ENCODE measurements around the gene DCPS. TPM values are rescaled to one million over a fixed set of nuclear protein-coding genes. Genes with fewer than 3 reads are reported as not detected.

Gene DCPS
- total RNA-seq, 1 experiment from 2014 or later: 26.2 TPM

- ChIA-PET CTCF (interaction anchor here (0.9 to 1.4 kb wide), 2 partner anchors 42 to 207 kb away, joined by 3 read pairs; no protein-coding TSS in a partner anchor), POLR2A (interaction anchor here (0.6 to 1.1 kb wide), 6 partner anchors 11 to 703 kb away, joined by 3 to 5 read pairs (median 4); no protein-coding TSS in a partner anchor)
- Mint-ChIP-seq H3K4me3 (peak within 1 kb of the TSS; percentile 87), H3K4me1 (peaks cover 15% of the 10 kb centered on the region), H3K27ac (peak within 1 kb of the TSS; percentile 99), H3K36me3 (peaks cover 61% of the 10 kb centered on the region), H3K9me3 (no peaks in the 10 kb centered on the region), H3K27me3 (ENCODE audit: low read depth) (no peaks in the 10 kb centered on the region)
- ATAC-seq (peak; percentile 99), DNase-seq (ENCODE audit: low spot score) (peak; percentile 100)
- TF ChIP-seq ZNF512 (CRISPR knock-in tag; IDR thresholded peaks at IDR 0.05; ENCODE audit: borderline replicate concordance) (no peak), NFYB (CRISPR knock-in tag; conservative IDR thresholded peaks at IDR 0.05; ENCODE audit: low read depth) (peak; percentile 97), GABPB1 (CRISPR knock-in tag; IDR thresholded peaks at IDR 0.05) (peak; percentile 58; the same call in 1 of the 2 replicates), ARID4B (CRISPR knock-in tag; IDR thresholded peaks at IDR 0.05; ENCODE audit: borderline replicate concordance) (peak; percentile 78; the same call in 1 of the 2 replicates), MAX (CRISPR knock-in tag; IDR thresholded peaks at IDR 0.05) (peak; percentile 83), ZNF138 (CRISPR knock-in tag; conservative IDR thresholded peaks at IDR 0.05) (0 out of 2 replicates have a peak, but pooled peaks have one; percentile 23), MYBL2 (CRISPR knock-in tag; IDR thresholded peaks at IDR 0.05) (peak; percentile 80; the same call in 1 of the 2 replicates), CREB1 (CRISPR knock-in tag; IDR thresholded peaks at IDR 0.05) (peak; percentile 76), FOXK1 (CRISPR knock-in tag; IDR thresholded peaks at IDR 0.05) (peak; percentile 78; the same call in 1 of the 2 replicates), ZBTB21 (CRISPR knock-in tag; IDR thresholded peaks at IDR 0.05; ENCODE audit: borderline replicate concordance) (peak; percentile 96), FOXP4 (CRISPR knock-in tag; IDR thresholded peaks at IDR 0.05) (peak; percentile 25; the same call in 1 of the 2 replicates), USF2 (CRISPR knock-in tag; IDR thresholded peaks at IDR 0.05) (peak; percentile 95), HMGXB4 (CRISPR knock-in tag; IDR thresholded peaks at IDR 0.05) (peak; percentile 54; the same call in 1 of the 2 replicates), ATF1 (CRISPR knock-in tag; IDR thresholded peaks at IDR 0.05) (peak; percentile 96; the same call in 1 of the 2 replicates), FOXP1 (CRISPR knock-in tag; IDR thresholded peaks at IDR 0.05; ENCODE audit: borderline replicate concordance) (peak; percentile 53; the same call in 1 of the 2 replicates), ZMAT4 (CRISPR knock-in tag; IDR thresholded peaks at IDR 0.05) (no peak), IRF1 (CRISPR knock-in tag; IDR thresholded peaks at IDR 0.05) (0 out of 2 replicates have a peak, but pooled peaks have one; percentile 54), JUN (CRISPR knock-in tag; IDR thresholded peaks at IDR 0.05) (peak; percentile 84), EMX1 (CRISPR knock-in tag; IDR thresholded peaks at IDR 0.05) (no peak), ZNF396 (CRISPR knock-in tag; IDR thresholded peaks at IDR 0.05; ENCODE audit: borderline replicate concordance) (no peak), ESRRA (CRISPR knock-in tag; IDR thresholded peaks at IDR 0.05; ENCODE audit: borderline replicate concordance) (peak; percentile 57), ETV6 (CRISPR knock-in tag; IDR thresholded peaks at IDR 0.05) (peak; percentile 57; the same call in 1 of the 2 replicates)
These were observed 34.9 kb upstream of the DCPS start, which contains the start of the genes FOXRED1 and SRPRA for GRCh38 chr11:126268708-126269579. TSS of gene FOXRED1 (plus strand) at chr11:126269154. CDS start at chr11:126269207, 53 bp downstream. TSS of gene SRPRA (minus strand) at chr11:126268895. CDS start at chr11:126268804, 91 bp downstream.
